ENCODE measurements around the gene SLC12A7. TPM values are rescaled to one million over a fixed set of nuclear protein-coding genes. Genes with fewer than 3 reads are reported as not detected.
"Not testable (repeated sequence)": the region's sequence is repeated elsewhere in the genome, so short reads cannot be mapped to it uniquely, and the experiment has no call there.

The SLC12A7 gene
- total RNA-seq, 2 experiments from 2014 or later, result 0.06 TPM; not detected in 1

DNA sequence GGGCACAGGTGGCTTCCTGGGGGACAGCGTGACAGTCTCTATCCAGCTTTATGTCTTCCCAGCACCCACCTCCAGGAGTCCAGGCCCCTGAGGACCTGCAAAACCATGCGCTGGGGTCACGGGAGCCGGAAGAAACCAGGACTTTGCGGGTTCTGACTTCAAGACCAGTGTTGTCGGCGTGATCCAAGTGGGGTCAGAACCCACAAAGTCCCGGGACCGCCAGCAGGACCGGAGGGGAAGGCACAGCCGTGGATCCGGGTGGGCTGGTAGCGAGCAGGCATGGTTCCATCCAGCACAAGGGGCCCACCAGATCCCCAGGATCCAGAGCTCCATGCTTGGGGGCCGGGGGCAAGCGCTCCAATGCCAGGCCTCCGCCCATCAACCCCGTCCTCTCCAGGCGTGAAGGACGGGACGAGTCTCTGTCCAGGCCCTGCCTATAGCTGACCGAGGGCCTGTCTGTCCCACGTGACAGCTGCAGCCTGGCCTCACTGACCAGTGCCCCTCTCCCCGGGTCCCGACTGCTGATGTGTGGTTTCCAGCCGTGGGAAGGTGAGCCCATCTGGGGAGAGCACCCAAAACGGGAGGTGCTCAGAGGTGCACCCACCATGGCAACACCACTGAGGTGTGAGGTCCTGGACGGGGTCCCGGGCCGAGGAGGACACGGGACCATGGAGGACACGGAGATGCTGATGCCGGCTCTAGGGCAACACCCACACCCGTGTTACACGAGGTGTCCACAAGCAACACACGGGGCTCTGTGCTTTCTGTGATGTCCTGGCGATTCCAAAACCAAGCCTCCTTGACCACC is 48.9 kb downstream of the SLC12A7 start:
- intact Hi-C loops (cut with micrococcal nuclease; ENCODE audit: unreplicated experiment), result no loop called here
- no peak overlapping the region for H2AFZ ChIP-seq (ENCODE audit: low read length)
- no peaks in the 10 kb centered on the region for H3K79me2 ChIP-seq (ENCODE audit: insufficient read depth, low read depth, low read length)
- H4K20me1 ChIP-seq (ENCODE audit: insufficient read depth, low read length), result no peaks in the 10 kb centered on the region
- H3K4me3 ChIP-seq (ENCODE audit: low read depth, low read length, poor library complexity, severe bottlenecking), result no peak overlapping the region
- no peak for TF ChIP-seq EZH2phosphoT487 (IDR thresholded peaks at IDR 0.05; ENCODE audit: borderline replicate concordance, low read depth, low read length)
- TF ChIP-seq, protein P1, sequence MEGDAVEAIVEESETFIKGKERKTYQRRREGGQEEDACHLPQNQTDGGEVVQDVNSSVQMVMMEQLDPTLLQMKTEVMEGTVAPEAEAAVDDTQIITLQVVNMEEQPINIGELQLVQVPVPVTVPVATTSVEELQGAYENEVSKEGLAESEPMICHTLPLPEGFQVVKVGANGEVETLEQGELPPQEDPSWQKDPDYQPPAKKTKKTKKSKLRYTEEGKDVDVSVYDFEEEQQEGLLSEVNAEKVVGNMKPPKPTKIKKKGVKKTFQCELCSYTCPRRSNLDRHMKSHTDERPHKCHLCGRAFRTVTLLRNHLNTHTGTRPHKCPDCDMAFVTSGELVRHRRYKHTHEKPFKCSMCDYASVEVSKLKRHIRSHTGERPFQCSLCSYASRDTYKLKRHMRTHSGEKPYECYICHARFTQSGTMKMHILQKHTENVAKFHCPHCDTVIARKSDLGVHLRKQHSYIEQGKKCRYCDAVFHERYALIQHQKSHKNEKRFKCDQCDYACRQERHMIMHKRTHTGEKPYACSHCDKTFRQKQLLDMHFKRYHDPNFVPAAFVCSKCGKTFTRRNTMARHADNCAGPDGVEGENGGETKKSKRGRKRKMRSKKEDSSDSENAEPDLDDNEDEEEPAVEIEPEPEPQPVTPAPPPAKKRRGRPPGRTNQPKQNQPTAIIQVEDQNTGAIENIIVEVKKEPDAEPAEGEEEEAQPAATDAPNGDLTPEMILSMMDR (conservative IDR thresholded peaks at IDR 0.05; ENCODE audit: low read length), result no peak
- H3K27ac ChIP-seq (ENCODE audit: low read depth, low read length, poor library complexity, severe bottlenecking), result no peak overlapping the region
- BruUV-seq (replicated peaks), result no TSS peak
- no peaks in the 10 kb centered on the region for H3K4me1 ChIP-seq (ENCODE audit: insufficient read depth, low read length, poor library complexity, severe bottlenecking)
- no peak for DNase-seq (ENCODE audit: low spot score)
- no peaks in the 10 kb centered on the region for H3K9me2 ChIP-seq (ENCODE audit: insufficient read depth, low read length)
- ChIA-PET CTCF (ENCODE audit: unreplicated experiment) (interaction anchor here (0.6 kb wide), 1 partner anchor 464 kb away, joined by 3 read pairs; no protein-coding TSS in a partner anchor), POLR2A (no interaction called here)
- no peaks in the 10 kb centered on the region for H3K9me3 ChIP-seq (ENCODE audit: low read length)
- H3K4me2 ChIP-seq (ENCODE audit: low read length), result no peak overlapping the region
- no peaks in the 10 kb centered on the region for H3K36me3 ChIP-seq (ENCODE audit: insufficient read depth, low read length)

DNA sequence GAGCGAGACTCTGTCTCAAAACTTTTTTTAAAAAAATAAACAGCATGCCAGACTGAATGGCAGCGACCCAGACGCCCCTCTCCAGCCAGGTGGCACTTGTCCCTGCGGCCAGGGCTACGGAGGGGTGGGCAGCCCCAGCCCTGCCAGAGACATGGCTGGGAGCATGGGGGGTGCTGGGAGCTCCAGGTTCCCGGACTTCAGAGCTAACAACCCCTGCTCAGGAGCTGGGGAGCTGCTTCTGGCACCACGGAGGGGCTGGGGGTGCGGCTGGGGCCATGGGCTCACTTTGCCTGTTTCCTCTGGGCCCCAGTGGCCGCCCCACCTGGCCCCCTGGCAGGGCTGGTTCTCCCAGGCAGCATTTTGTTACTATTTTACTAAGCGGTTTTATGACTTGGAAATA is 49.9 kb downstream of the SLC12A7 start:
- H2AFZ ChIP-seq (ENCODE audit: low read length), result no peak overlapping the region
- no peaks in the 10 kb centered on the region for H3K79me2 ChIP-seq (ENCODE audit: insufficient read depth, low read depth, low read length)
- H3K9me3 ChIP-seq (ENCODE audit: low read length), result no peaks in the 10 kb centered on the region
- ChIA-PET POLR2A (no interaction called here), CTCF (ENCODE audit: unreplicated experiment) (no interaction called here)
- no TSS peak for BruUV-seq (replicated peaks)
- H4K20me1 ChIP-seq (ENCODE audit: insufficient read depth, low read length), result no peaks in the 10 kb centered on the region
- H3K27ac ChIP-seq (ENCODE audit: low read depth, low read length, poor library complexity, severe bottlenecking), result no peak overlapping the region
- H3K9me2 ChIP-seq (ENCODE audit: insufficient read depth, low read length), result no peaks in the 10 kb centered on the region
- TF ChIP-seq, protein P1 (conservative IDR thresholded peaks at IDR 0.05; ENCODE audit: low read length), result no peak
- no peak for TF ChIP-seq EZH2phosphoT487 (IDR thresholded peaks at IDR 0.05; ENCODE audit: borderline replicate concordance, low read depth, low read length)
- no peaks in the 10 kb centered on the region for H3K4me1 ChIP-seq (ENCODE audit: insufficient read depth, low read length, poor library complexity, severe bottlenecking)
- no peak for DNase-seq (ENCODE audit: low spot score)
- H3K36me3 ChIP-seq (ENCODE audit: insufficient read depth, low read length), result no peaks in the 10 kb centered on the region
- H3K4me3 ChIP-seq (ENCODE audit: low read depth, low read length, poor library complexity, severe bottlenecking), result no peak overlapping the region
- H3K4me2 ChIP-seq (ENCODE audit: low read length), result no peak overlapping the region
- intact Hi-C loops (cut with micrococcal nuclease; ENCODE audit: unreplicated experiment), result no loop called here

DNA sequence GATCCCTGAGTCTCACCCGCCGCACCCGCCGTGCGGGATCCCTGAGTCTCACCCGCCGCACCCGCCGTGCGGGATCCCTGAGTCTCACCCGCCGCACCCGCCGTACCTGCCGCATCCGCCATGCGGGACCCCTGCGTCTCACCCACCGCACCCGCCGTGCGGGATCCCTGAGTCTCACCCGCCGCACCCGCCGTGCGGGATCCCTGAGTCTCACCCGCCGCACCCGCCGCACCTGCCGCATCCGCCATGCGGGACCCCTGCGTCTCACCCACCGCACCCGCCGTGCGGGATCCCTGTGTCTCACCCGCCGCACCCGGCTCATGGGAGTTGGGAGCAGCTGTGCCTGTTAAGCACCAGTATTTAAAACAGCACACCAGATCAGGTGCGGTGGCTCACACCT is 50.6 kb downstream of the SLC12A7 start:
- H3K4me2 ChIP-seq (ENCODE audit: low read length); H3K9me2 ChIP-seq (ENCODE audit: insufficient read depth, low read length); H4K20me1 ChIP-seq (ENCODE audit: insufficient read depth, low read length); BruUV-seq (replicated peaks); H2AFZ ChIP-seq (ENCODE audit: low read length); DNase-seq (ENCODE audit: low spot score); H3K27ac ChIP-seq (ENCODE audit: low read depth, low read length, poor library complexity, severe bottlenecking); H3K4me3 ChIP-seq (ENCODE audit: low read depth, low read length, poor library complexity, severe bottlenecking); H3K79me2 ChIP-seq (ENCODE audit: insufficient read depth, low read depth, low read length); CTCF ChIA-PET (ENCODE audit: unreplicated experiment); H3K36me3 ChIP-seq (ENCODE audit: insufficient read depth, low read length); H3K9me3 ChIP-seq (ENCODE audit: low read length); H3K4me1 ChIP-seq (ENCODE audit: insufficient read depth, low read length, poor library complexity, severe bottlenecking); POLR2A ChIA-PET; intact Hi-C loops (cut with micrococcal nuclease; ENCODE audit: unreplicated experiment): not testable (repeated sequence)
